HCT116 (cell line): Measurements from ENCODE around the gene SDR42E2. TPM values are rescaled to one million over a fixed set of nuclear protein-coding genes. Genes with fewer than 3 reads are reported as not detected.

Experiments
- ATAC-seq: fragments of 200-7000 bp; cut with Tn5 transposase; 2 replicates; pipeline ENCODE4 v1.9.1; 2020; ENCODE audit warnings: mild to moderate bottlenecking, moderate library complexity
- Bru-seq: library from RNA; stranded (reverse); fragments of 400-500 nt; gene quantifications from one replicate; lab custom pipeline; 2021; lab: Mats Ljungman, UMichigan
- BruChase-seq, 2 experiments: library from RNA; stranded (reverse); fragments of 400-500 nt; gene quantifications; one replicate each; lab custom pipeline; 2021; lab: Mats Ljungman, UMichigan
- BruUV-seq: library from RNA; stranded (reverse); fragments of 400-500 nt; replicated peaks from 2 replicates; lab custom pipeline; 2021; lab: Mats Ljungman, UMichigan
- CTCF ChIA-PET: fragments of 300-600 bp; sonication (Branson Sonifier 250); formaldehyde crosslinking; loops from one replicate; lab custom pipeline; 2021; ENCODE audit warnings: antibody characterized with exemption; lab: Charles Lee
- POLR2A ChIA-PET: fragments of 300-600, 350-600 bp; sonication (Branson Sonifier 250); formaldehyde crosslinking; loops from one replicate; lab custom pipeline; 2021; ENCODE audit warnings: antibody characterized with exemption; lab: Charles Lee
- RAD21 ChIA-PET, 2 experiments: fragments of 300-600 bp; sonication (Branson Sonifier 250); formaldehyde crosslinking; loops; one replicate each; lab custom pipeline; 2023; ENCODE audit warnings: low total read pairs in 2 of 2; ENCODE audit not compliant: uncharacterized antibody in 2 of 2, unreplicated experiment in 2 of 2, low non-redundant PET in 1 of 2; lab: Charles Lee
- DNase-seq: peaks from one replicate; pipeline ENCODE4 v3.0.0-alpha.2; 2010; ENCODE audit warnings: low read depth, low spot score
- H2AFZ ChIP-seq: fragments of 200-600 bp; shearing (Covaris generic), sonication (generic); 2 replicates; pipeline ENCODE4 v1.6.1; 2017; ENCODE audit warnings: low read depth, mixed run types, mixed read lengths, antibody characterized with exemption, low read length; ENCODE audit not compliant: poor library complexity, severe bottlenecking
- H3K27ac ChIP-seq: 2 replicates; pipeline ENCODE4 v1.5.1; 2012; ENCODE audit warnings: low read depth, low read length
- H3K27me3 ChIP-seq: fragments of 200-600 bp; sonication (generic); 2 replicates; pipeline ENCODE4 v1.6.1; 2016; ENCODE audit warnings: mixed run types, low read length, mixed read lengths; ENCODE audit not compliant: insufficient read depth
- H3K36me3 ChIP-seq, 2 experiments: fragments of 200-500 bp in 1 of 2; fragments of 200-600 bp in 1 of 2; sonication (Bioruptor generic) in 1 of 2; sonication (generic) in 1 of 2; 2 replicates each; pipeline versions ENCODE4 v1.5.1 to v1.6.1; 2014 to 2016; ENCODE audit warnings: low read length in 2 of 2, inconsistent platforms in 1 of 2, mixed read lengths in 1 of 2, mixed run types in 1 of 2; ENCODE audit not compliant: insufficient read depth in 2 of 2, control insufficient read depth in 1 of 2
- H3K4me1 ChIP-seq, 2 experiments: fragments of 200-600 bp in 1 of 2; sonication (generic) in 1 of 2; 2 replicates each; pipeline versions ENCODE4 v1.5.1 to v1.6.1; 2012 to 2017; ENCODE audit warnings: low read length in 2 of 2, inconsistent platforms in 1 of 2, mild to moderate bottlenecking in 1 of 2, mixed read lengths in 1 of 2, mixed run types in 1 of 2, moderate library complexity in 1 of 2; ENCODE audit not compliant: insufficient read depth in 2 of 2, control insufficient read depth in 1 of 2
- H3K4me2 ChIP-seq: fragments of 200-600 bp; sonication (generic); 2 replicates; pipeline ENCODE4 v1.6.1; 2017; ENCODE audit warnings: mixed run types, low read length, mixed read lengths
- H3K4me3 ChIP-seq, 2 experiments: fragments of 200-600 bp in 1 of 2; sonication (generic) in 1 of 2; replicated peaks in 1 of 2; 2 replicates each; pipeline ENCODE4 v1.5.1; 2011 to 2016; ENCODE audit warnings: low read length in 2 of 2, control low read depth in 1 of 2, low read depth in 1 of 2, mild to moderate bottlenecking in 1 of 2, mixed read lengths in 1 of 2, mixed run types in 1 of 2
- H3K79me2 ChIP-seq: fragments of 200-600 bp; sonication (generic); 2 replicates; pipeline ENCODE4 v1.6.1; 2017; ENCODE audit warnings: mild to moderate bottlenecking, mixed run types, low read length, moderate library complexity, mixed read lengths; ENCODE audit not compliant: insufficient read depth
- H3K9ac ChIP-seq: fragments of 200-600 bp; sonication (generic); 2 replicates; pipeline ENCODE4 v1.6.1; 2016; ENCODE audit warnings: low read length, mixed read lengths
- H3K9me2 ChIP-seq: fragments of 200-600 bp; sonication (generic), shearing (Covaris generic); 2 replicates; pipeline ENCODE4 v1.6.1; 2017; ENCODE audit warnings: mixed run types, mild to moderate bottlenecking, moderate library complexity; ENCODE audit not compliant: insufficient read depth
- H3K9me3 ChIP-seq, 2 experiments: fragments of 200-500 bp in 1 of 2; fragments of 200-600 bp in 1 of 2; sonication (Bioruptor generic) in 1 of 2; sonication (generic) in 1 of 2; 2 replicates each; pipeline ENCODE4 v1.6.1; 2014 to 2017; ENCODE audit warnings: low read length in 2 of 2, mixed read lengths in 2 of 2, inconsistent platforms in 1 of 2, low read depth in 1 of 2, mild to moderate bottlenecking in 1 of 2, mixed run types in 1 of 2, moderate library complexity in 1 of 2; ENCODE audit not compliant: control insufficient read depth in 1 of 2, insufficient read depth in 1 of 2
- H4K20me1 ChIP-seq: fragments of 200-600 bp; sonication (generic), shearing (Covaris generic); 2 replicates; pipeline ENCODE4 v1.6.1; 2017; ENCODE audit warnings: mixed run types, mild to moderate bottlenecking, moderate library complexity; ENCODE audit not compliant: insufficient read depth
- ELF1 ChIP-seq: IDR thresholded peaks from 2 replicates; pipeline ENCODE4 v1.6.1; 2012; ENCODE audit warnings: low read depth, borderline replicate concordance
- POLR2AphosphoS5 ChIP-seq: IDR thresholded peaks from 2 replicates; pipeline ENCODE4 v1.6.1; 2011; ENCODE audit warnings: mild to moderate bottlenecking, low read depth, low read length, moderate library complexity
- ZFX ChIP-seq: fragments of 450-650 bp; IDR thresholded peaks from 2 replicates; pipeline ENCODE4 v1.6.1; 2017
- ZNF274 ChIP-seq: fragments of 200-500 bp; sonication (Bioruptor generic); IDR thresholded peaks from 2 replicates; pipeline ENCODE4 v1.6.1; 2014; ENCODE audit warnings: mild to moderate bottlenecking, low read depth, low read length, inconsistent platforms
- intact Hi-C: fragments of 100-400 bp; cut with micrococcal nuclease; formaldehyde crosslinking; loops from 2 replicates; pipeline ENCODE4 v1.10.0; 2022
- long read RNA-seq: library from polyadenylated mRNA; unstranded; transcript quantifications from one replicate; pipeline ENCODE4 v2.0.0, GENCODE V29; 2021; ENCODE audit not compliant: unreplicated experiment
- polyA plus RNA-seq: library from polyadenylated mRNA; unstranded; fragments of >200 nt; gene quantifications from 2 replicates; pipeline ENCODE4 v1.2.1, GENCODE V29; 2012; ENCODE audit warnings: missing spikeins
- total RNA-seq: library from RNA; stranded (reverse); gene quantifications from one replicate; pipeline ENCODE4 v1.2.1, GENCODE V29; 2021; ENCODE audit not compliant: unreplicated experiment
- TF ChIP-seq, protein P1 (sequence below): IDR thresholded peaks from 2 replicates; pipeline ENCODE4 v1.6.1; 2012

Gene SDR42E2
- total RNA-seq (0.27 TPM), Bru-seq, nascent RNA (percentile 26 among the genes with signal in this experiment), BruChase-seq, experiment 1, labeled RNA remaining after a 6-hour chase (percentile 18 among the genes with signal in this experiment), BruChase-seq, experiment 2, labeled RNA remaining after a 2-hour chase (percentile 21 among the genes with signal in this experiment)
- polyA plus RNA-seq: 0.06 and 0.10 TPM in 2 replicates
- long read RNA-seq: 0 reads

DNA sequence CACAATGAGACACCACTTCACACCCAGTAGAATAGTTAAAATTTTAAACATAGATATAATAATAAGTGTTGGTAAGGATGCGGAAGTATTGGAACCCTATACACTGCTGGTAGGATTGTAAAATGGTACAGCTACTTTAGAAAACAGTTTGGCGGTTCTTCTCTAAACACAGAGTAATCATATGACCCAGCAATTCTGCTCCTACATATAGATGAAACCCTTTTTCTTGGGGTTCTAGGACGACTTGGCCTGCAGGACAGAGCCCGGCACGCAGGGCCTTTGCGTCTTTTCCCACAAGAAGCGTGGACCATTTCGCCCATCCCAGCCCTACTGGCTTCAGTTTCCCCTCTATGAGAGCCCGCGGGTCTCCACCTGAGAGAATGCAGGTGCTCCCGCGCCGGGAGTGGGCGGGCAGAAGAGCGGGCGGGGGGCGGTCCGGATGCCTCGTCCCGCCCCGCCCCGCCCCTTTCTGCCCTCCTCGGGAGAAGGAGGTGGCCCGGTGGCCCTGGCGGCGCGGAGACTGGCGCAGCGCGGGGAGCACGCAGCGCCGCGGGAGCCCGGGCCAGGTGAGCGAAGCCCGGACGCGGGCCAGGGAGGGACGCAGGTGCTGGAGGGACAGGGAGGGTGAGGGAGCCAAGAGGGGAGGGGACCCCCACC, at the start of gene SDR42E2:
SDR42E2 (plus strand) TSS at position 508 of the 657 bp plus-strand sequence. CDS start 3,077 bp downstream, outside the sequence.
- ChIA-PET RAD21 (no interaction called here), POLR2A (no interaction called here), CTCF (no interaction called here)
- intact Hi-C loops: no loop called here
- Histone ChIP-seq H3K4me3 (peak within 1 kb of the TSS; percentile 34 to 52), H3K9ac (peak within 1 kb of the TSS; percentile 21; the same call in 1 of the 2 replicates), H2AFZ (peak within 1 kb of the TSS; percentile 85), H3K27ac (no peak within 1 kb of the TSS), H3K4me1 (peaks cover 0 to 10% of the 10 kb centered on the region in 2 experiments; a peak in 2 of 4 replicates), H3K36me3 (no peaks in the 10 kb centered on the region), H3K4me2 (peak within 1 kb of the TSS; percentile 81), H4K20me1 (no peaks in the 10 kb centered on the region), H3K9me3 (no peaks in the 10 kb centered on the region; a peak in 1 of 4 replicates), H3K27me3 (no peaks in the 10 kb centered on the region), H3K9me2 (no peaks in the 10 kb centered on the region), H3K79me2 (no peaks in the 10 kb centered on the region)
- ATAC-seq: peak; percentile 98
- BruUV-seq: no TSS peak
- TF ChIP-seq ZFX: no peak
- TF ChIP-seq POLR2AphosphoS5: peak; percentile 44; the same call in 1 of the 2 replicates
- DNase-seq: no peak

DNA sequence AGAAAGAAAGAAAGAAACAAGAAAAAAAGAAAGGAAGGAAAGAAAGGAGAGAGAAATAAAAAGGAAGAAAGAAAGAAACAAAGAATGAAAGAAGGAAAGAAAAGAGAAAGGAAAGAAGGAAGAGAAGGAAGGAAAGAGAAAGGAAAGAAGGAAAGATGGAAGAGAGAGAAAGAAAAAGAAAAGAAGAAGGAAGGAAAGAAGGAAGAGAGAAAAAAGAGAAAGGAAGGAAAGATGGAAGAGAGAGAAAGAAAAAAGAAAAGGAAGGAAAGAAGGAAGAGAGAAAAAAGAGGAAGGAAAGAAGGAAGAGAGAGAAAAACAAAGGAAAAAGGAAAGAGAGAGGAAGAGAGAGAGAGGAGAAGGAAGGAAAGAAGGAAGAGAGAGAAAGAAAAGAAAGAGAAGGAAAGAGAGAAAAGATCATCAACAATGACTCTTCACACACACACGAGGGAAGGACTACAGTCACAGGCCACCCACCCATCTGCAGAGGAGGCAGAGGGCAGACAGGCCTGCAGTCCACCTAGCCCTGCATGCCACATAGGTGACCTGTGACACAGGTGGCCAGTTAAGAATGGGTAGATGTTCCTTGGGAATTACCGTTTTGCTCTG, 46.1 kb upstream of the SDR42E2 start:
- no peaks in the 10 kb centered on the region for H3K79me2 ChIP-seq
- H3K27me3 ChIP-seq: no peaks in the 10 kb centered on the region
- 0 out of 4 replicates have a peak, but pooled peaks cover 0 to 5% of the 10 kb centered on the region in 2 experiments for H3K4me1 ChIP-seq
- no peak overlapping the region for H3K9ac ChIP-seq
- H3K9me2 ChIP-seq: no peaks in the 10 kb centered on the region
- H3K4me2 ChIP-seq: no peak overlapping the region
- DNase-seq (no peak), ATAC-seq (no peak)
- RAD21 ChIA-PET: interaction anchor here in 1 of 2 experiments (0.9 kb wide), 1 partner anchor 184 kb away, joined by 5 read pairs; no protein-coding TSS in a partner anchor
- TF ChIP-seq ZNF274: no peak
- TF ChIP-seq ELF1: no peak
- TF ChIP-seq POLR2AphosphoS5: no peak
- TF ChIP-seq, protein P1, sequence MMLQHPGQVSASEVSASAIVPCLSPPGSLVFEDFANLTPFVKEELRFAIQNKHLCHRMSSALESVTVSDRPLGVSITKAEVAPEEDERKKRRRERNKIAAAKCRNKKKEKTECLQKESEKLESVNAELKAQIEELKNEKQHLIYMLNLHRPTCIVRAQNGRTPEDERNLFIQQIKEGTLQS: no peak
- H4K20me1 ChIP-seq: no peaks in the 10 kb centered on the region
- H3K9me3 ChIP-seq: no peaks in the 10 kb centered on the region
- POLR2A ChIA-PET: no interaction called here
- CTCF ChIA-PET: no interaction called here
- no TSS peak for BruUV-seq
- intact Hi-C loops: no loop called here
- H3K4me3 ChIP-seq: no peak overlapping the region
- no peaks in the 10 kb centered on the region for H3K36me3 ChIP-seq
- no peak overlapping the region for H3K27ac ChIP-seq
- no peak overlapping the region for H2AFZ ChIP-seq
